ENCODE measurements around the gene KLK13. TPM values are rescaled to one million over a fixed set of nuclear protein-coding genes. Genes with fewer than 3 reads are reported as not detected.

The KLK13 gene
- total and polyA plus RNA-seq, 10 donors: 0.13 TPM; not detected in 9

- TF ChIP-seq POLR2AphosphoS5 (IDR thresholded peaks at IDR 0.05) (no peak), POLR2A (IDR thresholded peaks at IDR 0.05) (no peak)
- TF ChIP-seq, protein P1, sequence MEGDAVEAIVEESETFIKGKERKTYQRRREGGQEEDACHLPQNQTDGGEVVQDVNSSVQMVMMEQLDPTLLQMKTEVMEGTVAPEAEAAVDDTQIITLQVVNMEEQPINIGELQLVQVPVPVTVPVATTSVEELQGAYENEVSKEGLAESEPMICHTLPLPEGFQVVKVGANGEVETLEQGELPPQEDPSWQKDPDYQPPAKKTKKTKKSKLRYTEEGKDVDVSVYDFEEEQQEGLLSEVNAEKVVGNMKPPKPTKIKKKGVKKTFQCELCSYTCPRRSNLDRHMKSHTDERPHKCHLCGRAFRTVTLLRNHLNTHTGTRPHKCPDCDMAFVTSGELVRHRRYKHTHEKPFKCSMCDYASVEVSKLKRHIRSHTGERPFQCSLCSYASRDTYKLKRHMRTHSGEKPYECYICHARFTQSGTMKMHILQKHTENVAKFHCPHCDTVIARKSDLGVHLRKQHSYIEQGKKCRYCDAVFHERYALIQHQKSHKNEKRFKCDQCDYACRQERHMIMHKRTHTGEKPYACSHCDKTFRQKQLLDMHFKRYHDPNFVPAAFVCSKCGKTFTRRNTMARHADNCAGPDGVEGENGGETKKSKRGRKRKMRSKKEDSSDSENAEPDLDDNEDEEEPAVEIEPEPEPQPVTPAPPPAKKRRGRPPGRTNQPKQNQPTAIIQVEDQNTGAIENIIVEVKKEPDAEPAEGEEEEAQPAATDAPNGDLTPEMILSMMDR (IDR thresholded peaks at IDR 0.05 in 8 of 11, conservative IDR thresholded peaks at IDR 0.05 in 3 of 11): no peak
- DNase-seq: no peak
- Histone ChIP-seq H3K4me3 (no peak overlapping the region), H3K27me3 (replicated peaks in 1 of 7) (peaks cover 0 to 90% (median 12%) of the 10 kb centered on the region in 7 donors), H3K27ac (no peak overlapping the region), H3K4me1 (no peaks in the 10 kb centered on the region), H3K9me3 (no peaks in the 10 kb centered on the region), H3K36me3 (no peaks in the 10 kb centered on the region)
- intact Hi-C loops (cut with DNase I; ENCODE audit: low total_unique reads): no loop called here
- WGBS, 5 donors: 65 to 87% (median 80%) methylated on average over 2 of the region's 2 CpGs
These were observed 35.2 kb downstream of the KLK13 start for GRCh38 chr19:51029718-51030117.

GRCh38 chr19:51027873-51028272 lies 37.0 kb downstream of the KLK13 start:
- no peaks in the 10 kb centered on the region for H3K9me3 ChIP-seq
- no peak for DNase-seq
- H3K27me3 ChIP-seq (replicated peaks in 1 of 7): peaks cover 0 to 90% (median 25%) of the 10 kb centered on the region in 7 donors
- no peaks in the 10 kb centered on the region for H3K4me1 ChIP-seq
- H3K4me3 ChIP-seq: no peak overlapping the region
- intact Hi-C loops (cut with DNase I; ENCODE audit: low total_unique reads): no loop called here
- no peaks in the 10 kb centered on the region for H3K36me3 ChIP-seq
- TF ChIP-seq POLR2A (IDR thresholded peaks at IDR 0.05): no peak
- TF ChIP-seq POLR2AphosphoS5 (IDR thresholded peaks at IDR 0.05): no peak
- TF ChIP-seq, protein P1 (IDR thresholded peaks at IDR 0.05 in 8 of 11, conservative IDR thresholded peaks at IDR 0.05 in 3 of 11): no peak
- H3K27ac ChIP-seq: no peak overlapping the region
- WGBS, 5 donors: 66 to 74% (median 70%) methylated on average over 5 of the region's 5 CpGs

- no peaks in the 10 kb centered on the region for H3K9me3 ChIP-seq
- H3K36me3 ChIP-seq: no peaks in the 10 kb centered on the region
- WGBS, 5 donors: 53 to 58% (median 56%) methylated on average over 13 to 14 of the region's 14 CpGs
- no peak for DNase-seq
- intact Hi-C loops (cut with DNase I; ENCODE audit: low total_unique reads): no loop called here
- no peaks in the 10 kb centered on the region for H3K4me1 ChIP-seq
- no peak overlapping the region for H3K27ac ChIP-seq
- H3K27me3 ChIP-seq (replicated peaks in 1 of 7): peaks cover 0 to 91% (median 25%) of the 10 kb centered on the region in 7 donors
- no peak for TF ChIP-seq POLR2AphosphoS5 (IDR thresholded peaks at IDR 0.05)
- TF ChIP-seq POLR2A (IDR thresholded peaks at IDR 0.05): no peak
- TF ChIP-seq, protein P1 (IDR thresholded peaks at IDR 0.05 in 8 of 11, conservative IDR thresholded peaks at IDR 0.05 in 3 of 11): no peak
- no peak overlapping the region for H3K4me3 ChIP-seq
These were observed 37.6 kb downstream of the KLK13 start for GRCh38 chr19:51027126-51027806.

GRCh38 chr19:51026554-51026831 lies 38.4 kb downstream of the KLK13 start, which contains the start of gene KLK11:
Gene KLK11, minus strand, starts transcription at chr19:51026616. Its CDS starts 985 bp downstream, at chr19:51025631.
- intact Hi-C loops (cut with DNase I; ENCODE audit: low total_unique reads): no loop called here
- Histone ChIP-seq H3K27ac (no peak within 1 kb of the TSS), H3K27me3 (replicated peaks in 1 of 7) (peaks cover 0 to 92% (median 25%) of the 10 kb centered on the region in 7 donors), H3K4me1 (no peaks in the 10 kb centered on the region), H3K36me3 (no peaks in the 10 kb centered on the region), H3K9me3 (no peaks in the 10 kb centered on the region), H3K4me3 (no peak within 1 kb of the TSS)
- DNase-seq: no peak
- no peak for TF ChIP-seq POLR2AphosphoS5 (IDR thresholded peaks at IDR 0.05)
- TF ChIP-seq, protein P1 (IDR thresholded peaks at IDR 0.05 in 8 of 11, conservative IDR thresholded peaks at IDR 0.05 in 3 of 11): no peak
- TF ChIP-seq POLR2A (IDR thresholded peaks at IDR 0.05): no peak
- WGBS, 5 donors: 62 to 91% (median 81%) methylated on average over 5 to 11 of the region's 11 CpGs
